ENCODE data around the gene C2CD2. TPM values are rescaled to one million over a fixed set of nuclear protein-coding genes. Genes with fewer than 3 reads are reported as not detected.

The C2CD2 gene
- total RNA-seq, 1 donor from 2014 or later, result 34.3 TPM

DNA sequence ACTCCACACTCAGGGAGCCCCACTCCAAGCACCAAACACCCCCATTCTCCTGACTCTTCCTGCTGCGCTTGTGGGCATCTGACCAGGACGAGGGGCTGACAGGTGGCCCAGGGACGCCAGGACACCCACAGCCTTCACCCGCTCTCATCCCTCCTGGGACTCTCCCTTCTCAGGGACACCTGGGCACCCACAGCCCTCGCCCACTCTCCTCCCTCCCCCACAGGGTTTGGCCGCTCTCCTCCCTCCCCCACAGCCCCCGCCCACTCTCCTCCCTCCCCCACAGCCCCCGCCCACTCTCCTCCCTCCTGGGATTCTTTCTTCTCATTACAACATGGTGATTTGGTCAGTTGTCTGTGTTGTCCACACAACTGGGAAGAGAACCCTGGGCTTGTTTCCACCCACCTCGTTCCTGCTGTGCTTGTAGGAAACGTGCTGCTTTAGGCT lies 118.1 kb downstream of the C2CD2 start:
- H3K27me3 Mint-ChIP-seq (ENCODE audit: unreplicated experiment), result peaks cover 2% of the 10 kb centered on the region
- TF ChIP-seq, protein P1, sequence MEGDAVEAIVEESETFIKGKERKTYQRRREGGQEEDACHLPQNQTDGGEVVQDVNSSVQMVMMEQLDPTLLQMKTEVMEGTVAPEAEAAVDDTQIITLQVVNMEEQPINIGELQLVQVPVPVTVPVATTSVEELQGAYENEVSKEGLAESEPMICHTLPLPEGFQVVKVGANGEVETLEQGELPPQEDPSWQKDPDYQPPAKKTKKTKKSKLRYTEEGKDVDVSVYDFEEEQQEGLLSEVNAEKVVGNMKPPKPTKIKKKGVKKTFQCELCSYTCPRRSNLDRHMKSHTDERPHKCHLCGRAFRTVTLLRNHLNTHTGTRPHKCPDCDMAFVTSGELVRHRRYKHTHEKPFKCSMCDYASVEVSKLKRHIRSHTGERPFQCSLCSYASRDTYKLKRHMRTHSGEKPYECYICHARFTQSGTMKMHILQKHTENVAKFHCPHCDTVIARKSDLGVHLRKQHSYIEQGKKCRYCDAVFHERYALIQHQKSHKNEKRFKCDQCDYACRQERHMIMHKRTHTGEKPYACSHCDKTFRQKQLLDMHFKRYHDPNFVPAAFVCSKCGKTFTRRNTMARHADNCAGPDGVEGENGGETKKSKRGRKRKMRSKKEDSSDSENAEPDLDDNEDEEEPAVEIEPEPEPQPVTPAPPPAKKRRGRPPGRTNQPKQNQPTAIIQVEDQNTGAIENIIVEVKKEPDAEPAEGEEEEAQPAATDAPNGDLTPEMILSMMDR (IDR thresholded peaks at IDR 0.05; ENCODE audit: unreplicated experiment), result no peak
- H3K36me3 Mint-ChIP-seq (ENCODE audit: low read depth, unreplicated experiment), result peaks cover 15% of the 10 kb centered on the region
- DNase-seq (ENCODE audit: low spot score), result no peak
- no peak overlapping the region for H3K27ac Mint-ChIP-seq (ENCODE audit: unreplicated experiment)
- H3K9me3 Mint-ChIP-seq (ENCODE audit: unreplicated experiment), result no peaks in the 10 kb centered on the region
- no peak overlapping the region for H3K4me3 Mint-ChIP-seq (ENCODE audit: unreplicated experiment)
- H3K4me1 Mint-ChIP-seq (ENCODE audit: unreplicated experiment), result no peaks in the 10 kb centered on the region

Other genes starting within 250 kb of the C2CD2 start
- gene RIPK4, start 187.0 kb downstream of the C2CD2 start, total RNA-seq (ENCODE audit: unreplicated experiment), result 9.6 TPM
- gene PRDM15, start 74.7 kb downstream of the C2CD2 start, total RNA-seq (ENCODE audit: unreplicated experiment), result 7.5 TPM
- 8.4 TPM for gene ZBTB21, start 56.3 kb upstream of the C2CD2 start, total RNA-seq (ENCODE audit: unreplicated experiment)
- gene UMODL1, start 117.3 kb upstream of the C2CD2 start, total RNA-seq (ENCODE audit: unreplicated experiment), result not detected

Data from endothelial cell (in vitro differentiated cells).